SU-DHL-6 (cell line): Measurements from ENCODE around the gene CD300A.

Experiments used
- H2AFZ ChIP-seq: fragments of 200-600 bp; sonication (generic); 2 replicates; pipeline ENCODE4 v1.6.1; 2014; ENCODE audit warnings: low read depth, mild to moderate bottlenecking, moderate library complexity, mixed read lengths, antibody characterized with exemption, low read length; ENCODE audit not compliant: severe bottlenecking
- H3F3A ChIP-seq: fragments of 200-600 bp; shearing (Covaris generic); 2 replicates; pipeline ENCODE4 v1.6.0; 2016; ENCODE audit warnings: antibody characterized with exemption, mild to moderate bottlenecking; ENCODE audit not compliant: insufficient read depth
- H3K27ac ChIP-seq: fragments of 200-600 bp; sonication (generic); 2 replicates; pipeline ENCODE4 v1.5.1; 2016; ENCODE audit warnings: low read depth, mild to moderate bottlenecking, low read length, moderate library complexity, mixed read lengths
- H3K27me3 ChIP-seq: fragments of 200-600 bp; sonication (generic), shearing (Covaris generic); 2 replicates; pipeline ENCODE4 v1.6.0; 2014; ENCODE audit warnings: mild to moderate bottlenecking, low read length
- H3K36me3 ChIP-seq: fragments of 200-600 bp; sonication (generic); 2 replicates; pipeline ENCODE4 v1.6.1; 2014; ENCODE audit warnings: mild to moderate bottlenecking, low read length, mixed read lengths
- H3K4me2 ChIP-seq: fragments of 300-600, 200-600 bp; shearing (Covaris generic), sonication (generic); 2 replicates; pipeline ENCODE4 v1.6.0; 2014; ENCODE audit warnings: low read length, low read depth, mild to moderate bottlenecking; ENCODE audit not compliant: poor library complexity, severe bottlenecking
- H3K4me3 ChIP-seq: fragments of 200-600 bp; sonication (generic); 2 replicates; pipeline ENCODE4 v1.5.1; 2014; ENCODE audit warnings: antibody characterized with exemption, low read length, mild to moderate bottlenecking, mixed read lengths; ENCODE audit not compliant: insufficient read depth, poor library complexity, severe bottlenecking
- H3K79me2 ChIP-seq: fragments of 200-600 bp; sonication (generic); 2 replicates; pipeline ENCODE4 v1.6.1; 2014; ENCODE audit warnings: mild to moderate bottlenecking, low read length, moderate library complexity; ENCODE audit not compliant: insufficient read depth
- H3K9ac ChIP-seq: fragments of 200-600 bp; sonication (generic); 2 replicates; pipeline ENCODE4 v1.7.0; 2014; ENCODE audit warnings: mild to moderate bottlenecking, low read length
- H3K9me2 ChIP-seq: fragments of 200-600 bp; sonication (generic); replicated peaks from 2 replicates; pipeline ENCODE4 v1.6.1; 2014; ENCODE audit warnings: low read length; ENCODE audit not compliant: insufficient read depth
- H3K9me3 ChIP-seq: fragments of 200-600 bp; sonication (generic); 2 replicates; pipeline ENCODE4 v1.6.1; 2014; ENCODE audit warnings: low read length, mixed read lengths; ENCODE audit not compliant: insufficient read depth
- H4K20me1 ChIP-seq: fragments of 200-600 bp; sonication (generic); 2 replicates; pipeline ENCODE4 v1.6.1; 2014; ENCODE audit warnings: low read depth, mild to moderate bottlenecking, antibody characterized with exemption, low read length, moderate library complexity, mixed read lengths
- EZH2phosphoT487 ChIP-seq: fragments of 200-600 bp; sonication (generic), shearing (Covaris generic); conservative IDR thresholded peaks from 2 replicates; pipeline ENCODE4 v1.6.1; 2018; ENCODE audit warnings: mild to moderate bottlenecking, antibody characterized with exemption, low read length, moderate library complexity, mixed read lengths
- TF ChIP-seq, protein P1 (sequence below): fragments of 200-600 bp; sonication (generic); IDR thresholded peaks from one replicate; pipeline ENCODE4 v1.5.1; 2017; ENCODE audit warnings: antibody characterized with exemption, mild to moderate bottlenecking, low read length, moderate library complexity; ENCODE audit not compliant: insufficient read depth, poor library complexity, severe bottlenecking

Gene CD300A

DNA sequence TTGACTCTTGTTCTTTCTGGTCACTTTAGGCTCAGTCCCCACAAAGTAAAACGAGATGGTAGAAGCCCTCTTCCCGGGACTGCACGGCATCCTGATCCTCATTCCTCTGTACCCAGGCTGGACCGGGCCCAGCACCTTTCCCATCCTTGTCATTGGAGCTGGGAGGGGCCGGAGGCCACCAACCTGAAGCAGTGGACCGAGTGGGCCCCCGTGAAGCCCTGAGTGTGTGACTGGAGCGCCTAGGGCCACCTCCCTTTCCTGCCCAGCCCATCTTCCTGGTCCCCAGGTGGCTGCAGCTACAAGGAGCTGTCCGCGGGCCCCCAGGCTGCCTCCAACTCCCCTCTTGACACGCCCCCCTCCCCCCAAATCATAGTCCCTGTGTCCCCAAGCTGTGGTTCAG lies 17.1 kb upstream of the CD300A start:
- Histone ChIP-seq H4K20me1 (no peaks in the 10 kb centered on the region), H3K27me3 (no peaks in the 10 kb centered on the region), H3F3A (no peaks in the 10 kb centered on the region), H3K27ac (no peak overlapping the region), H3K9ac (no peak overlapping the region), H2AFZ (no peak overlapping the region), H3K9me3 (no peaks in the 10 kb centered on the region), H3K4me2 (no peak overlapping the region), H3K79me2 (no peaks in the 10 kb centered on the region), H3K36me3 (no peaks in the 10 kb centered on the region), H3K9me2 (no peaks in the 10 kb centered on the region), H3K4me3 (no peak overlapping the region)
- TF ChIP-seq EZH2phosphoT487 = no peak
- TF ChIP-seq, protein P1, sequence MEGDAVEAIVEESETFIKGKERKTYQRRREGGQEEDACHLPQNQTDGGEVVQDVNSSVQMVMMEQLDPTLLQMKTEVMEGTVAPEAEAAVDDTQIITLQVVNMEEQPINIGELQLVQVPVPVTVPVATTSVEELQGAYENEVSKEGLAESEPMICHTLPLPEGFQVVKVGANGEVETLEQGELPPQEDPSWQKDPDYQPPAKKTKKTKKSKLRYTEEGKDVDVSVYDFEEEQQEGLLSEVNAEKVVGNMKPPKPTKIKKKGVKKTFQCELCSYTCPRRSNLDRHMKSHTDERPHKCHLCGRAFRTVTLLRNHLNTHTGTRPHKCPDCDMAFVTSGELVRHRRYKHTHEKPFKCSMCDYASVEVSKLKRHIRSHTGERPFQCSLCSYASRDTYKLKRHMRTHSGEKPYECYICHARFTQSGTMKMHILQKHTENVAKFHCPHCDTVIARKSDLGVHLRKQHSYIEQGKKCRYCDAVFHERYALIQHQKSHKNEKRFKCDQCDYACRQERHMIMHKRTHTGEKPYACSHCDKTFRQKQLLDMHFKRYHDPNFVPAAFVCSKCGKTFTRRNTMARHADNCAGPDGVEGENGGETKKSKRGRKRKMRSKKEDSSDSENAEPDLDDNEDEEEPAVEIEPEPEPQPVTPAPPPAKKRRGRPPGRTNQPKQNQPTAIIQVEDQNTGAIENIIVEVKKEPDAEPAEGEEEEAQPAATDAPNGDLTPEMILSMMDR = no peak

DNA sequence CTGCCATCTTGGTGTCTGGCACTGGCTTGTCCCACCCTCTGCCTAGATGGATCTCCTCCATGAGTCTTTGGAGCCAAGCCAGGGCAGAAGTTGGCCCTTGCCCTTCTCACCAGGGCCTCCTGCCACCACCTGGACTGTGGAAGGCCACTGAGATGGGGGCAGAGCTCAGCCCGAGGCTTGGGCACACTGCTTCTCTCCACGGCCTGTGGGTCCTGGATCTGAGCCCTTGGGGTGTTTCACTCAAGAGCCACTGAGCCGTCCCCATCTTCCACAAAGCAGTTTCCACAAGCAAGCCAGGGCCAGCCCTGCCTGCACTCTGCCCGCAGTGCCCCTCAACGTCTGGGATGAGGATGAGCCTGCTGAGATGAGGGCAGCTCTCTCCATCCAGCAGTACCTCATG lies 16.7 kb upstream of the CD300A start:
- no peaks in the 10 kb centered on the region for H3K9me3 ChIP-seq
- H3K79me2 ChIP-seq = no peaks in the 10 kb centered on the region
- H3K4me2 ChIP-seq = no peak overlapping the region
- H3K27me3 ChIP-seq = no peaks in the 10 kb centered on the region
- no peaks in the 10 kb centered on the region for H3K9me2 ChIP-seq
- no peak overlapping the region for H3K27ac ChIP-seq
- no peak overlapping the region for H3K9ac ChIP-seq
- no peaks in the 10 kb centered on the region for H3F3A ChIP-seq
- H3K4me3 ChIP-seq = no peak overlapping the region
- H3K36me3 ChIP-seq = no peaks in the 10 kb centered on the region
- no peaks in the 10 kb centered on the region for H4K20me1 ChIP-seq
- TF ChIP-seq EZH2phosphoT487 = no peak
- no peak overlapping the region for H2AFZ ChIP-seq

DNA sequence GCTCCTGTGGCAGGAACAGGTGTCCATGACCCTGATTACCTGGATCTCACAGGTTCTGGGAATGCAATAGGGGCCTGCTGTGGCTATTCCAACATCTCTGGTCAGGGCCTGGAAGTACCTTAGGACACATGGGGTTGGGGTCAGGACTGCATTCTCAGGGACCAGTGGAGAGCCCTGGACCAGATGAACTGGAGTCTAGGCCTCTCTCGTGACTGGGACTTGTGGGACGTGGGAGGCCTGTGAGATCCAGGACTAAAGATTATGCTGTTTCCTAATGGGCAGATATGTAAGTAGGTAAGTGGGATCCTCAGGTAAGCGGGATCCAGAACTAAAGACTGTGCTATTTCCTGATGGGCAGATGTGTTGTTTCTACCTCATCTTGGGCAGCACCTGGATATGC lies 16.2 kb upstream of the CD300A start:
- no peaks in the 10 kb centered on the region for H4K20me1 ChIP-seq
- no peaks in the 10 kb centered on the region for H3K9me2 ChIP-seq
- H3K9me3 ChIP-seq = no peaks in the 10 kb centered on the region
- no peaks in the 10 kb centered on the region for H3K36me3 ChIP-seq
- H3K27me3 ChIP-seq = no peaks in the 10 kb centered on the region
- H3K4me3 ChIP-seq = no peak overlapping the region
- no peak overlapping the region for H3K4me2 ChIP-seq
- H2AFZ ChIP-seq = no peak overlapping the region
- no peaks in the 10 kb centered on the region for H3F3A ChIP-seq
- TF ChIP-seq EZH2phosphoT487 = no peak
- TF ChIP-seq, protein P1 = no peak
- no peak overlapping the region for H3K27ac ChIP-seq
- no peaks in the 10 kb centered on the region for H3K79me2 ChIP-seq
- H3K9ac ChIP-seq = no peak overlapping the region

DNA sequence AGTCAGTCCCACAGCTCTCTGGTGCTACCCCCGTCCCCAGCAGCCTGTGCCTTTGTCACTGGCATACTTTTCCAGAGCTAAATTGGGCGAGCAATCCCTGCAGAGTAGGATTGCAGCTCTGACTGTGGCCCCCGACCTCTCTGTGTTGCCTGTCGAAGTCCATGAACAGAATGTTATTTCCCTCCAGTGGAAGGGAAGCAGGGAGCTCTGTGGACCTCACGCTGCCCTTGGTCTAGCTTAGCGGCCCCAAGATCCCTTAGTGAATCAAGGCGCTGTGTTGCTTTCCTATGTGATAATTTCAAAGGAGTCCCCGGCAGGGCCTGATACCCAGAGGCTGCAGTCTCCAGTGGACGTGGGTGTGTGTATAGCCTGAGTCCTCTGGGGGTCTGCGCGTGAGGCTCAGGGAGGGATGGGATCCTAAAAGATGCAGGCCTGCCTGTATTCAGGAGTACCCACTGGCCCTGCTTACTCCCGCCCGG lies 15.5 kb upstream of the CD300A start:
- H3K36me3 ChIP-seq = no peaks in the 10 kb centered on the region
- H3K9me2 ChIP-seq = no peaks in the 10 kb centered on the region
- H3K9me3 ChIP-seq = no peaks in the 10 kb centered on the region
- H3K9ac ChIP-seq = no peak overlapping the region
- H3K27me3 ChIP-seq = no peaks in the 10 kb centered on the region
- H2AFZ ChIP-seq = no peak overlapping the region
- H3K79me2 ChIP-seq = no peaks in the 10 kb centered on the region
- no peak overlapping the region for H3K27ac ChIP-seq
- TF ChIP-seq, protein P1 = no peak
- no peak for TF ChIP-seq EZH2phosphoT487
- H3F3A ChIP-seq = no peaks in the 10 kb centered on the region
- H3K4me3 ChIP-seq = no peak overlapping the region
- H3K4me2 ChIP-seq = no peak overlapping the region
- H4K20me1 ChIP-seq = no peaks in the 10 kb centered on the region
